ENCODE results near the gene DDX46. TPM values are rescaled to one million over a fixed set of nuclear protein-coding genes. Genes with fewer than 3 reads are reported as not detected.

DDX46 gene
- total and polyA plus RNA-seq, 2 of the 8 experiments (the other 6 are each of a cell fraction or from before 2014, with no cell fraction given): 22.6 to 110 TPM

- TF ChIP-seq EZH2 (IDR thresholded peaks at IDR 0.05; ENCODE audit: low read depth, low read length, severe bottlenecking): no peak
- TF ChIP-seq TAF7 (optimal IDR thresholded peaks at IDR 0.05; ENCODE audit: borderline replicate concordance, low read depth, low read length): no peak
- no peak for TF ChIP-seq KDM1A (IDR thresholded peaks at IDR 0.05; ENCODE audit: borderline replicate concordance, low read length)
- no peak for TF ChIP-seq BCL11A (IDR thresholded peaks at IDR 0.05; ENCODE audit: low read depth in 2 of 2, low read length in 2 of 2)
- TF ChIP-seq SIX5 (IDR thresholded peaks at IDR 0.05; ENCODE audit: low read depth, low read length): no peak
- TF ChIP-seq SAP30 (IDR thresholded peaks at IDR 0.05; ENCODE audit: insufficient read depth, insufficient replicate concordance, low read length): no peak
- no peak for TF ChIP-seq JUND (IDR thresholded peaks at IDR 0.05; ENCODE audit: low read length)
- TF ChIP-seq KDM4A (IDR thresholded peaks at IDR 0.05; ENCODE audit: low read depth, low read length, severe bottlenecking): no peak
Measured at GRCh38 chr5:134784241-134784920, 25.8 kb downstream of the DDX46 start (continued).
